ENCODE results near the gene KLHL6.
"Not testable (repeated sequence)": the region's sequence is repeated elsewhere in the genome, so short reads cannot be mapped to it uniquely, and the experiment has no call there.

KLHL6 gene

GRCh38 chr3:183533412-183534132 is 21.9 kb downstream of the KLHL6 start:
- H3K4me3 ChIP-seq (ENCODE audit: low read depth, low read length), result no peak overlapping the region
- no peak for TF ChIP-seq CTCF (conservative IDR thresholded peaks at IDR 0.05; ENCODE audit: low read depth, low read length)
- DNase-seq (ENCODE audit: low read depth), result peak; percentile 29

- no peak overlapping the region for H3K4me3 ChIP-seq (ENCODE audit: low read depth, low read length)
- TF ChIP-seq CTCF (conservative IDR thresholded peaks at IDR 0.05; ENCODE audit: low read depth, low read length), result no peak
- no peak for DNase-seq (ENCODE audit: low read depth)
These were observed 22.7 kb downstream of the KLHL6 start for GRCh38 chr3:183532620-183533411.

GRCh38 chr3:183529717-183530116 is 25.8 kb downstream of the KLHL6 start:
- TF ChIP-seq CTCF (conservative IDR thresholded peaks at IDR 0.05; ENCODE audit: low read depth, low read length), result no peak
- no peak overlapping the region for H3K4me3 ChIP-seq (ENCODE audit: low read depth, low read length)
- no peak for DNase-seq (ENCODE audit: low read depth)

GRCh38 chr3:183529185-183529584 is 26.3 kb downstream of the KLHL6 start:
- TF ChIP-seq CTCF (conservative IDR thresholded peaks at IDR 0.05; ENCODE audit: low read depth, low read length), result no peak
- H3K4me3 ChIP-seq (ENCODE audit: low read depth, low read length), result no peak overlapping the region
- DNase-seq (ENCODE audit: low read depth), result no peak

GRCh38 chr3:183528758-183529157 is 26.7 kb downstream of the KLHL6 start:
- not testable (repeated sequence) for H3K4me3 ChIP-seq (ENCODE audit: low read depth, low read length); DNase-seq (ENCODE audit: low read depth)

GRCh38 chr3:183527428-183528379 is 27.8 kb downstream of the KLHL6 start:
- no peak for DNase-seq (ENCODE audit: low read depth)
- H3K4me3 ChIP-seq (ENCODE audit: low read depth, low read length), result no peak overlapping the region
- no peak for TF ChIP-seq CTCF (conservative IDR thresholded peaks at IDR 0.05; ENCODE audit: low read depth, low read length)

Data from choroid plexus epithelial cell (primary cell).